Tibial artery (tissue), 4 donors: ENCODE data around the gene MACROD2.

Experiments
- DNase-seq, 2 donors: peaks; one replicate each; pipeline ENCODE4 v3.0.0-alpha.2; 2019
- H3K27ac ChIP-seq, 2 donors: fragments of 200-600 bp; sonication (generic) in 1 of 2; 1 replicate in 1 of 2; 2 replicates in 1 of 2; pipeline ENCODE4 v1.5.1; 2018 to 2019; ENCODE audit warnings: mild to moderate bottlenecking in 1 of 2
- H3K27me3 ChIP-seq, 2 donors: fragments of 200-600 bp; sonication (generic) in 1 of 2; one replicate each; pipeline versions ENCODE4 v1.5.1 to v1.6.0; 2016 to 2019
- H3K36me3 ChIP-seq, 3 donors: fragments of 200-600 bp; sonication (generic) in 2 of 3; one replicate each; pipeline ENCODE4 v1.5.1; 2016 to 2019; ENCODE audit warnings: mild to moderate bottlenecking in 2 of 3
- H3K4me1 ChIP-seq, 4 donors: fragments of 200-600 bp; sonication (generic) in 2 of 4; 1 replicate in 3 of 4; 2 replicates in 1 of 4; pipeline ENCODE4 v1.5.1; 2016 to 2019
- H3K4me3 ChIP-seq, 2 donors: fragments of 200-600 bp; sonication (generic) in 1 of 2; 1 replicate in 1 of 2; 2 replicates in 1 of 2; pipeline ENCODE4 v1.5.1; 2018 to 2019; ENCODE audit warnings: mild to moderate bottlenecking in 2 of 2
- H3K9me3 ChIP-seq, 3 donors: fragments of 200-600 bp; sonication (generic) in 1 of 3; one replicate each; pipeline ENCODE4 v1.5.1; 2016 to 2019
- intact Hi-C: fragments of 100-400 bp; cut with DNase I; formaldehyde crosslinking; loops from one replicate; pipeline ENCODE4 v1.15.0; 2023; ENCODE audit warnings: low total_unique reads
- TF ChIP-seq, protein P1 (sequence below), 2 experiments: fragments of 200-600 bp in 1 of 2; fragments of 450-650 bp in 1 of 2; IDR thresholded peaks; one replicate each; pipeline ENCODE4 v1.5.1; 2017 to 2019; ENCODE audit warnings: antibody characterized with exemption in 2 of 2, mild to moderate bottlenecking in 1 of 2, moderate library complexity in 1 of 2

Gene MACROD2

DNA sequence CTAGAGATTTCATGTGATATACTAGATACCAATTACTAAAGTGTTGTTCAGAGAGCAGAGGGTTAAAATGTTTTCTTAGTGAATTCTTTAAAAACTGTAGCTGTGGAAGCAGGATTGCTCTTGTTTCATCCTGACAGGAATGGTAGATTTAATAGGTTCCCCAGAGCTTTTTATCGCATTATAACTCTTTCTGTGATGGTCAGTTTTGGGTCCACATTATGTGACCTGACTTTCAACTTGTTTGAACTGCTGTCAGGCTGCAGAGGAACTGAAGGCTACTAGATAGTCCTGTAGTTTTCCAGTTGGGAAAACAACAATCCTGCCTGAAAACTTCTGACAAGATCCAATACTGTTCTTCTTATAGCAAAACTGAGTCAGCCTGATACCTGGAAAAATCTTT, 671.4 kb downstream of the MACROD2 start:
- no peak overlapping the region for H3K27ac ChIP-seq
- no peaks in the 10 kb centered on the region for H3K9me3 ChIP-seq
- no peak for DNase-seq
- H3K27me3 ChIP-seq = no peaks in the 10 kb centered on the region
- peaks cover 0 to 7% (median 2%) of the 10 kb centered on the region in 4 donors for H3K4me1 ChIP-seq
- no peak overlapping the region for H3K4me3 ChIP-seq
- TF ChIP-seq, protein P1, sequence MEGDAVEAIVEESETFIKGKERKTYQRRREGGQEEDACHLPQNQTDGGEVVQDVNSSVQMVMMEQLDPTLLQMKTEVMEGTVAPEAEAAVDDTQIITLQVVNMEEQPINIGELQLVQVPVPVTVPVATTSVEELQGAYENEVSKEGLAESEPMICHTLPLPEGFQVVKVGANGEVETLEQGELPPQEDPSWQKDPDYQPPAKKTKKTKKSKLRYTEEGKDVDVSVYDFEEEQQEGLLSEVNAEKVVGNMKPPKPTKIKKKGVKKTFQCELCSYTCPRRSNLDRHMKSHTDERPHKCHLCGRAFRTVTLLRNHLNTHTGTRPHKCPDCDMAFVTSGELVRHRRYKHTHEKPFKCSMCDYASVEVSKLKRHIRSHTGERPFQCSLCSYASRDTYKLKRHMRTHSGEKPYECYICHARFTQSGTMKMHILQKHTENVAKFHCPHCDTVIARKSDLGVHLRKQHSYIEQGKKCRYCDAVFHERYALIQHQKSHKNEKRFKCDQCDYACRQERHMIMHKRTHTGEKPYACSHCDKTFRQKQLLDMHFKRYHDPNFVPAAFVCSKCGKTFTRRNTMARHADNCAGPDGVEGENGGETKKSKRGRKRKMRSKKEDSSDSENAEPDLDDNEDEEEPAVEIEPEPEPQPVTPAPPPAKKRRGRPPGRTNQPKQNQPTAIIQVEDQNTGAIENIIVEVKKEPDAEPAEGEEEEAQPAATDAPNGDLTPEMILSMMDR (IDR thresholded peaks at IDR 0.05) = no peak
- no peaks in the 10 kb centered on the region for H3K36me3 ChIP-seq
- intact Hi-C loops = no loop called here

DNA sequence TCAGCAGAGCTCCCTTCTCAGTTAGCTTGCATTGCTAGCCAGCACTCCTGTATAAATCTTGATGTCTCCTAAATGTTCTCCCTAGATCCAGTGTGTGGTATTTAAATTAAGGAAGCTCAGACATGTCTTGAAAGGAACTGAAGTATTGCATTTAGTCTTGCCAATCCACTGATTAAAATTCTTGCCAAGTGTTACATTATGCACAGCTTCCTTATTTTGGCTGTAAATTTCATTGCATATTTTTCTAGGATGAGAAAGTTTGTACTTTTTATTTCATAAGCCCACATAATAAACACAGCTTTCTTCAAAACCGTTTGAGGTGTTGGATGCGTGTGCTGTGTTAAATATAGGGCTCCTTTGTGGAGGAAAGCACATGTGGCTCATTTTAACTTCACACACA, 671.9 kb downstream of the MACROD2 start:
- intact Hi-C loops = no loop called here
- Histone ChIP-seq H3K4me3 (no peak overlapping the region), H3K36me3 (no peaks in the 10 kb centered on the region), H3K9me3 (no peaks in the 10 kb centered on the region), H3K27me3 (no peaks in the 10 kb centered on the region), H3K27ac (no peak overlapping the region), H3K4me1 (peaks cover 0 to 7% (median 2%) of the 10 kb centered on the region in 4 donors)
- no peak for DNase-seq
- TF ChIP-seq, protein P1 (IDR thresholded peaks at IDR 0.05) = no peak

DNA sequence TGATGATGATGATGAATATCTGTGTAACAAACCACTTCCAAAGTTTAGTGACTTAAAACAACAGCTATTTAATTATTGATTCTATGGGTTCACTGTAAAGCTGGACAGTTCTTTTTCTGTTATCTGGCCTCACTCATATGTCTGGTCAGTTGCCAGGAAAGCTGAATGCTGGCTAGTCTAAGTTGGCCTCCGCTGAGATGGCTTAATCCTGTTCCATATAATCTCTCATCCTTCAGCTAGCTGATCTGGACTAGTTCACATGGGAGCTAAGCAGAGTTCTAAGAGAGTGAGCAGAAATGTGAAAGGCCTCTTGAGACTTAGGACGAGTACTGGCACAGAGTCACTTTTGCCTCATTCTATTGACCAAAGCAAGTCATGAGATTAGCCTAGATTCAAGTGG, 676.8 kb downstream of the MACROD2 start:
- Histone ChIP-seq H3K27me3 (no peaks in the 10 kb centered on the region), H3K27ac (no peak overlapping the region), H3K4me1 (no peaks in the 10 kb centered on the region), H3K9me3 (no peaks in the 10 kb centered on the region), H3K4me3 (no peak overlapping the region), H3K36me3 (no peaks in the 10 kb centered on the region)
- no peak for DNase-seq
- intact Hi-C loops = no loop called here
- TF ChIP-seq, protein P1 (IDR thresholded peaks at IDR 0.05) = no peak

DNA sequence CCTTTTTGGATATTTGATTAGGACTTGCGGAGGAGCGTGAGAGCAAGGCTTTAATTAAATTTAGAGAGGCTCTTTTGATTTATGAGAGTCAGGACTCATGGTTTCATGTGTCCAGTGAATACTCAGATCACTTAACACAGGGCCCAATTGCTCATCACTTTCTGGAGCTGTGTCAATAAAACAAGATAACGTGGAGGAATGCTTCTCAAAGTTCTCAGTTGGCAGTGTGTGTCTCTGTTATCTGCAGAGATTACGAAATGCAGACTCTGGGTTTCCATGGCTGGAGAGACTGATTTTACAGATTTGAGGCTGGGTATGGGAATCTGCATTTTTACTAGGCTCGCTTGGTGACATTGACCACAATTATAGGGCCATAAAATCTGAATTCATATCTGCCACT, 677.8 kb downstream of the MACROD2 start:
- intact Hi-C loops = no loop called here
- TF ChIP-seq, protein P1 (IDR thresholded peaks at IDR 0.05) = no peak
- no peaks in the 10 kb centered on the region for H3K27me3 ChIP-seq
- no peak overlapping the region for H3K4me3 ChIP-seq
- H3K4me1 ChIP-seq = no peaks in the 10 kb centered on the region
- no peaks in the 10 kb centered on the region for H3K36me3 ChIP-seq
- no peak for DNase-seq
- no peak overlapping the region for H3K27ac ChIP-seq
- H3K9me3 ChIP-seq = no peaks in the 10 kb centered on the region

DNA sequence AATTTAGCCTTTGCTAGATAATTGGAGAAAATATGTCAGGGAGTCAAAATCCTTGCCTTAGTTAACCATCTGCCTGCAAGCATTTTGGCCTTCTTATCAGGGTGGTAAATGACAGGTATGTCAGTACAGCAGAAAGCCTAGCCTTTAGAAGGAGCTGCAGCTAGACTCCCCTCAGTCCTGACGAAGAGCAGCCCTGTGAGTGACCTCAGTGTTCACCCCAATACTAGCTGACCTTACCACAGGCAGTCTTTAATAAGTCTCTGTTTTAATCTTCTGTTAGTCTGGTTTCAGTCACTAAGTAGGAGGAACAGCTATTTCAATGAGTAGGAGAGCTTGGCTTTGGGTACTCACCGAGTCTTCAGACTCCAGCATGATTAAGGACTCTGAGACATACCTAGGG, 682.1 kb downstream of the MACROD2 start:
- Histone ChIP-seq H3K4me1 (no peaks in the 10 kb centered on the region), H3K27me3 (no peaks in the 10 kb centered on the region), H3K4me3 (no peak overlapping the region), H3K36me3 (no peaks in the 10 kb centered on the region), H3K27ac (no peak overlapping the region), H3K9me3 (no peaks in the 10 kb centered on the region)
- no peak for DNase-seq
- intact Hi-C loops = no loop called here
- TF ChIP-seq, protein P1 (IDR thresholded peaks at IDR 0.05) = no peak

DNA sequence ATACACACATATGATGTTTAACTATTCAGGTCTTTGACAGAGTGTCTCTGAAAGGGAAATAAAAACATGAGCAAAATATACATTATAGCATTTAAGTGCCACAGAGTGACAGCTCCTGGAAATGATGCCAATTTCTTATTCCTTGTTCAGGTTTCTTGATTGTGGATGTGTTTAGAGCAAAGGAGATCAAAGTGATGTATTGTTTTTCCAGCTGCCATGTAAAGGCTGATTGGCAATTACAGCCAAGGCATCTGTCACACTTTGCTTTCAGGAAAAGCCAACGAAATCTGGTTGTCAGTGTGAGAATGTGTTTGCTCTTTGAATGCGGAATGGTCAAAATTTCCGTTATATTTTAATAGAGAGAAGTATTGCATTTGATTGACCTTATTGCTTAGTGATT, 689.9 kb downstream of the MACROD2 start:
- intact Hi-C loops = no loop called here
- H3K36me3 ChIP-seq = no peaks in the 10 kb centered on the region

More for the DNA sequence above, 689.9 kb downstream of the MACROD2 start:
- Histone ChIP-seq H3K4me3 (no peak overlapping the region), H3K27me3 (no peaks in the 10 kb centered on the region), H3K4me1 (no peaks in the 10 kb centered on the region), H3K27ac (no peak overlapping the region), H3K9me3 (no peaks in the 10 kb centered on the region)
- DNase-seq = no peak
- TF ChIP-seq, protein P1 (IDR thresholded peaks at IDR 0.05) = no peak
